K562 (cell line): ENCODE results near the gene MIDN. TPM values are rescaled to one million over a fixed set of nuclear protein-coding genes. Genes with fewer than 3 reads are reported as not detected.

Experiments
- ARID2 ChIP-seq: fragments of 450-650 bp; IDR thresholded peaks from 2 replicates; pipeline ENCODE4 v1.6.1; 2017; ENCODE audit warnings: antibody characterized with exemption, mild to moderate bottlenecking
- E2F5 ChIP-seq: sonication (generic); formaldehyde crosslinking; IDR thresholded peaks from 2 replicates; pipeline ENCODE4 v1.8.0; 2022; ENCODE audit warnings: mild to moderate bottlenecking, missing genetic modification reagents
- ELK3 ChIP-seq: fragments of 450-650 bp; formaldehyde crosslinking; IDR thresholded peaks from 2 replicates; pipeline ENCODE4 v1.4.0; 2020; ENCODE audit warnings: mild to moderate bottlenecking
- GABPB2 ChIP-seq: fragments of 250-450 bp; sonication (Bioruptor Pico); conservative IDR thresholded peaks from 2 replicates; pipeline ENCODE4 v1.5.1; 2021; ENCODE audit warnings: mild to moderate bottlenecking
- HDAC6 ChIP-seq: IDR thresholded peaks from 2 replicates; pipeline ENCODE4 v1.6.1; 2012; ENCODE audit warnings: low read depth, mild to moderate bottlenecking, control low read depth, inconsistent platforms, low read length, moderate library complexity
- HEY1 ChIP-seq: fragments of 250-450 bp; sonication (Bioruptor Pico); IDR thresholded peaks from 2 replicates; pipeline ENCODE4 v1.5.0; 2020; ENCODE audit warnings: mild to moderate bottlenecking, moderate library complexity, borderline replicate concordance
- KHSRP ChIP-seq: fragments of 450-650 bp; IDR thresholded peaks from 2 replicates; pipeline ENCODE4 v1.6.1; 2017
- MAFG ChIP-seq: fragments of 450-650 bp; conservative IDR thresholded peaks from 2 replicates; pipeline ENCODE4 v1.6.1; 2016; ENCODE audit warnings: missing genetic modification characterization, missing compliant biosample characterization
- MLX ChIP-seq, 2 experiments: fragments of 450-650 bp in 1 of 2; sonication (generic) in 1 of 2; formaldehyde crosslinking; conservative IDR thresholded peaks; 2 replicates each; pipeline versions ENCODE4 v1.4.0 to v1.8.1; 2020 to 2022; ENCODE audit warnings: mild to moderate bottlenecking in 1 of 2, missing genetic modification reagents in 1 of 2
- NCOA6 ChIP-seq: fragments of 450-650 bp; IDR thresholded peaks from 2 replicates; pipeline ENCODE4 v1.6.1; 2017; ENCODE audit warnings: mild to moderate bottlenecking
- NUFIP1 ChIP-seq: fragments of 450-650 bp; IDR thresholded peaks from 2 replicates; pipeline ENCODE4 v1.6.1; 2018; ENCODE audit not compliant: partially characterized antibody
- PHF20 ChIP-seq: fragments of 450-650 bp; IDR thresholded peaks from 2 replicates; pipeline ENCODE4 v1.6.1; 2018; ENCODE audit not compliant: partially characterized antibody
- SMAD3 ChIP-seq: fragments of 450-650 bp; formaldehyde crosslinking; conservative IDR thresholded peaks from 2 replicates; pipeline ENCODE4 v1.4.0; 2020; ENCODE audit warnings: mild to moderate bottlenecking
- SMC3 ChIP-seq: conservative IDR thresholded peaks from 2 replicates; pipeline ENCODE4 v1.6.1; 2011; ENCODE audit warnings: low read depth, low read length, improper control_type of control experiment; ENCODE audit not compliant: insufficient read depth
- SREBF1 ChIP-seq: fragments of 150-350 bp; IDR thresholded peaks from 2 replicates; pipeline ENCODE4 v1.6.1; 2014; ENCODE audit warnings: antibody characterized with exemption, low read depth, low read length, borderline replicate concordance
- SRSF7 ChIP-seq: fragments of 200-400 bp; formaldehyde crosslinking; optimal IDR thresholded peaks from 2 replicates; pipeline ENCODE3; 2017; ENCODE audit warnings: mild to moderate bottlenecking, low read depth, low read length
- TAF15 ChIP-seq: fragments of 200-400 bp; formaldehyde crosslinking; IDR thresholded peaks from 2 replicates; pipeline ENCODE4 v1.6.1; 2017; ENCODE audit warnings: mild to moderate bottlenecking, low read depth, low read length, moderate library complexity
- TFAM ChIP-seq: fragments of 250-450 bp; sonication (Bioruptor Pico); conservative IDR thresholded peaks from 2 replicates; pipeline ENCODE4 v1.5.0; 2021; ENCODE audit warnings: mild to moderate bottlenecking, moderate library complexity
- ZFP91 ChIP-seq: sonication (generic); formaldehyde crosslinking; IDR thresholded peaks from 2 replicates; pipeline ENCODE4 v1.8.0; 2022; ENCODE audit warnings: mild to moderate bottlenecking, missing genetic modification reagents
- ZNF639 ChIP-seq, 2 experiments: fragments of 200-800 bp in 1 of 2; sonication (Bioruptor generic) in 1 of 2; sonication (generic) in 1 of 2; formaldehyde crosslinking in 1 of 2; IDR thresholded peaks in 1 of 2; conservative IDR thresholded peaks in 1 of 2; 2 replicates each; pipeline versions ENCODE4 v1.5.0 to v1.6.1; 2016 to 2020; ENCODE audit warnings: missing compliant biosample characterization in 1 of 2, missing genetic modification characterization in 1 of 2, missing genetic modification reagents in 1 of 2
- polyA plus RNA-seq, 8 experiments: library from polyadenylated mRNA; depleted of rRNA in 4 of 8; stranded (reverse) in 5 of 8; unstranded in 3 of 8; fragments of >200 nt; fragmentation: Nextera tagmentation in 2 of 8; fragmentation: Illumina TruSeq in 1 of 8; extraction: Ambion mirVana in 2 of 8; extraction: Trizol in 1 of 8; gene quantifications; 2 replicates each; pipeline versions ENCODE4 v1.2.1 to v1.2.3, GENCODE V29; 2011 to 2014; ENCODE audit warnings: inconsistent platforms in 1 of 8, missing spikeins in 1 of 8
- total RNA-seq, 7 experiments: library from RNA; depleted of rRNA in 6 of 7; stranded (reverse); fragments of >200 nt in 6 of 7; fragmentation: Illumina TruSeq in 2 of 7; extraction: Trizol in 2 of 7; gene quantifications; 2 replicates each; pipeline versions ENCODE4 v1.2.1 to v1.2.3, GENCODE V29; 2011 to 2021; ENCODE audit warnings: low replicate concordance in 1 of 7

MIDN gene
- total and polyA plus RNA-seq, 9 of the 15 experiments (the other 6 are each of a cell fraction or from before 2014, with no cell fraction given): 0.17 to 120 (median 10.1) TPM

GRCh38 chr19:1270213-1270853, 21.9 kb downstream of the MIDN start (continued):
- TF ChIP-seq PHF20: no peak
- TF ChIP-seq SMAD3 (CRISPR knock-in tag): no peak
- TF ChIP-seq MLX (CRISPR knock-in tag; conservative IDR thresholded peaks at IDR 0.05): 0 out of 4 replicates have a peak, but pooled peaks of 1 of the 2 experiments have one; percentile 57
- TF ChIP-seq SREBF1: no peak
- TF ChIP-seq ARID2: no peak
- peak; percentile 24 for TF ChIP-seq NUFIP1
- TF ChIP-seq HDAC6: no peak
- TF ChIP-seq GABPB2 (CRISPR knock-in tag): no peak
- TF ChIP-seq E2F5 (CRISPR knock-in tag): no peak
- TF ChIP-seq ZNF639 (CRISPR knock-in tag; conservative IDR thresholded peaks at IDR 0.05 in 1 of 2, IDR thresholded peaks at IDR 0.05 in 1 of 2): no peak
- TF ChIP-seq NCOA6: no peak
- TF ChIP-seq SMC3: no peak
- TF ChIP-seq SRSF7: no peak
- TF ChIP-seq TFAM (CRISPR knock-in tag): no peak
- TF ChIP-seq HEY1 (CRISPR knock-in tag): no peak
- no peak for TF ChIP-seq TAF15
- no peak for TF ChIP-seq KHSRP
- no peak for TF ChIP-seq ELK3 (CRISPR knock-in tag)
- TF ChIP-seq MAFG (tag): no peak
- TF ChIP-seq ZFP91 (CRISPR knock-in tag): no peak
